B cell (primary cell): ENCODE results near the gene GLIS1. TPM values are rescaled to one million over a fixed set of nuclear protein-coding genes. Genes with fewer than 3 reads are reported as not detected.

Experiments
- ATAC-seq: fragments of 200-7000 bp; cut with Tn5 transposase; one replicate; pipeline ENCODE4 v1.10.0; 2021; ENCODE audit warnings: low read depth, mild to moderate bottlenecking, moderate number of reproducible peaks, moderate library complexity
- CTCF ChIA-PET: fragments of 350-600 bp; sonication (Branson Sonifier 250); formaldehyde crosslinking; loops from one replicate; lab custom pipeline; 2021; ENCODE audit warnings: antibody characterized with exemption, inconsistent platforms; lab: Charles Lee
- POLR2A ChIA-PET: fragments of 350-600 bp; sonication (Branson Sonifier 250); formaldehyde crosslinking; loops from one replicate; lab custom pipeline; 2021; ENCODE audit warnings: antibody characterized with exemption; lab: Charles Lee
- DNase-seq: peaks from one replicate; pipeline ENCODE4 v3.0.0; 2013
- H2AFZ ChIP-seq: 2 replicates; pipeline ENCODE4 v1.6.1; 2012; ENCODE audit warnings: mild to moderate bottlenecking, low read depth, low read length; ENCODE audit not compliant: insufficient read depth, poor library complexity, severe bottlenecking
- H3K27ac ChIP-seq, 2 donors: 1 replicate in 1 of 2; 2 replicates in 1 of 2; pipeline ENCODE4 v1.5.1; 2012 to 2013; ENCODE audit warnings: low read length in 2 of 2, mild to moderate bottlenecking in 2 of 2, moderate library complexity in 1 of 2
- H3K27me3 ChIP-seq, 4 experiments: fragments of 200-600 bp in 1 of 4; sonication (generic) in 1 of 4; replicated peaks in 1 of 4; 1 replicate in 2 of 4; 2 replicates in 2 of 4; pipeline versions ENCODE4 v1.6.1 to v1.7.0; 2013 to 2016; ENCODE audit warnings: low read length in 3 of 4, mild to moderate bottlenecking in 2 of 4, mixed read lengths in 1 of 4, moderate library complexity in 1 of 4; ENCODE audit not compliant: insufficient read depth in 4 of 4, control insufficient read depth in 3 of 4; ENCODE audit errors: control extremely low read depth in 1 of 4
- H3K36me3 ChIP-seq, 2 experiments: replicated peaks in 1 of 2; 1 replicate in 1 of 2; 2 replicates in 1 of 2; pipeline versions ENCODE4 v1.6.1 to v1.7.1; 2013; ENCODE audit warnings: low read length in 1 of 2; ENCODE audit not compliant: insufficient read depth in 2 of 2, control insufficient read depth in 1 of 2; ENCODE audit errors: control extremely low read depth in 1 of 2, extremely low read depth in 1 of 2
- H3K4me1 ChIP-seq, 2 donors: fragments of 200-600 bp in 1 of 2; sonication (generic) in 1 of 2; 1 replicate in 1 of 2; 2 replicates in 1 of 2; pipeline versions ENCODE4 v1.5.1 to v1.6.1; 2013 to 2017; ENCODE audit warnings: low read length in 2 of 2; ENCODE audit not compliant: control insufficient read depth in 2 of 2, insufficient read depth in 2 of 2
- H3K4me2 ChIP-seq: replicated peaks from 2 replicates; pipeline ENCODE3; 2012; ENCODE audit warnings: mild to moderate bottlenecking, low read depth, low read length; ENCODE audit not compliant: poor library complexity, severe bottlenecking
- H3K4me3 ChIP-seq, 5 experiments: fragments of 200-600 bp in 1 of 5; sonication (generic) in 1 of 5; 1 replicate in 3 of 5; 2 replicates in 2 of 5; pipeline versions ENCODE4 v1.5.1 to v1.7.0; 2011 to 2016; ENCODE audit warnings: low read length in 4 of 5, mild to moderate bottlenecking in 4 of 5, low read depth in 2 of 5, control low read depth in 1 of 5, moderate library complexity in 1 of 5; ENCODE audit not compliant: insufficient read depth in 1 of 5; ENCODE audit errors: control extremely low read depth in 1 of 5, extremely low read depth in 1 of 5
- H3K79me2 ChIP-seq: fragments of 200-600 bp; sonication (generic); one replicate; pipeline ENCODE4 v1.6.0; 2016; ENCODE audit warnings: low read length; ENCODE audit not compliant: control insufficient read depth, insufficient read depth
- H3K9ac ChIP-seq: fragments of 200-600 bp; sonication (generic); 2 replicates; pipeline ENCODE4 v1.6.1; 2017; ENCODE audit warnings: mild to moderate bottlenecking, low read length, moderate library complexity
- H3K9me3 ChIP-seq, 3 donors: one replicate each; pipeline versions ENCODE4 v1.6.1 to v1.7.1; 2013; ENCODE audit warnings: low read length in 2 of 3; ENCODE audit not compliant: control insufficient read depth in 2 of 3, insufficient read depth in 1 of 3; ENCODE audit errors: control extremely low read depth in 1 of 3
- H4K20me1 ChIP-seq: 2 replicates; pipeline ENCODE4 v1.6.0; 2012; ENCODE audit warnings: mild to moderate bottlenecking, low read length; ENCODE audit not compliant: insufficient read depth, control insufficient read depth, poor library complexity, severe bottlenecking
- H3K27ac Mint-ChIP-seq: one replicate; pipeline ENCODE4 v1.8.0; 2021; ENCODE audit warnings: mixed read lengths
- H3K27me3 Mint-ChIP-seq: one replicate; pipeline ENCODE4 v1.8.0; 2021; ENCODE audit warnings: mixed read lengths
- H3K4me1 Mint-ChIP-seq: one replicate; pipeline ENCODE4 v1.8.0; 2021; ENCODE audit warnings: mixed read lengths
- H3K4me3 Mint-ChIP-seq: one replicate; pipeline ENCODE4 v1.8.0; 2021; ENCODE audit warnings: mixed read lengths
- H3K9me3 Mint-ChIP-seq: one replicate; pipeline ENCODE4 v1.8.0; 2022; ENCODE audit warnings: mixed read lengths; ENCODE audit not compliant: insufficient read depth
- EZH2 ChIP-seq: IDR thresholded peaks from 2 replicates; pipeline ENCODE4 v1.6.1; 2012; ENCODE audit warnings: borderline replicate concordance, low read depth, mild to moderate bottlenecking, moderate library complexity, low read length; ENCODE audit not compliant: insufficient read depth, poor library complexity, severe bottlenecking
- WGBS: methylation state at CpG from one replicate; pipeline ENCODE4 v1.1.5; 2013; ENCODE audit warnings: missing lambda C conversion rate; ENCODE audit not compliant: insufficient coverage; 5-methylcytosine and 5-hydroxymethylcytosine counted together
- intact Hi-C: fragments of 100-400 bp; cut with micrococcal nuclease; formaldehyde crosslinking; loops from one replicate; pipeline ENCODE4 v1.10.0; 2022
- polyA plus RNA-seq: library from polyadenylated mRNA; depleted of rRNA; stranded (reverse); fragments of >200 nt; gene quantifications from 2 replicates; pipeline ENCODE4 v1.2.3, GENCODE V29; 2012
- total RNA-seq, 2 donors: library from RNA; stranded (reverse); fragments of 120-200 nt in 1 of 2; gene quantifications; 1 replicate in 1 of 2; 2 replicates in 1 of 2; pipeline versions ENCODE4 v1.2.3 to v1.2.4, GENCODE V29; 2013 to 2022
- TF ChIP-seq, protein P1 (sequence below): fragments of 200-600 bp; IDR thresholded peaks from one replicate; pipeline ENCODE4 v1.8.0; 2022; ENCODE audit warnings: antibody characterized with exemption, mild to moderate bottlenecking

GLIS1 gene
- total and polyA plus RNA-seq, 2 donors (not counting 1 experiment from before 2014, with no cell fraction given) = not detected

- no peaks in the 10 kb centered on the region for H3K27me3 ChIP-seq
- no peak overlapping the region for H3K9ac ChIP-seq
- H3K79me2 ChIP-seq = no peaks in the 10 kb centered on the region
- H3K4me2 ChIP-seq = no peak overlapping the region
- no peak overlapping the region for H3K27ac ChIP-seq
- Mint-ChIP-seq H3K9me3 (no peaks in the 10 kb centered on the region), H3K4me1 (no peaks in the 10 kb centered on the region), H3K27ac (no peak overlapping the region), H3K27me3 (no peaks in the 10 kb centered on the region), H3K4me3 (no peak overlapping the region)
- H3K36me3 ChIP-seq = peaks cover 0 to 14% of the 10 kb centered on the region in 2 experiments
- no peak overlapping the region for H3K4me3 ChIP-seq
- H2AFZ ChIP-seq = no peak overlapping the region
- ATAC-seq = no peak
- TF ChIP-seq, protein P1, sequence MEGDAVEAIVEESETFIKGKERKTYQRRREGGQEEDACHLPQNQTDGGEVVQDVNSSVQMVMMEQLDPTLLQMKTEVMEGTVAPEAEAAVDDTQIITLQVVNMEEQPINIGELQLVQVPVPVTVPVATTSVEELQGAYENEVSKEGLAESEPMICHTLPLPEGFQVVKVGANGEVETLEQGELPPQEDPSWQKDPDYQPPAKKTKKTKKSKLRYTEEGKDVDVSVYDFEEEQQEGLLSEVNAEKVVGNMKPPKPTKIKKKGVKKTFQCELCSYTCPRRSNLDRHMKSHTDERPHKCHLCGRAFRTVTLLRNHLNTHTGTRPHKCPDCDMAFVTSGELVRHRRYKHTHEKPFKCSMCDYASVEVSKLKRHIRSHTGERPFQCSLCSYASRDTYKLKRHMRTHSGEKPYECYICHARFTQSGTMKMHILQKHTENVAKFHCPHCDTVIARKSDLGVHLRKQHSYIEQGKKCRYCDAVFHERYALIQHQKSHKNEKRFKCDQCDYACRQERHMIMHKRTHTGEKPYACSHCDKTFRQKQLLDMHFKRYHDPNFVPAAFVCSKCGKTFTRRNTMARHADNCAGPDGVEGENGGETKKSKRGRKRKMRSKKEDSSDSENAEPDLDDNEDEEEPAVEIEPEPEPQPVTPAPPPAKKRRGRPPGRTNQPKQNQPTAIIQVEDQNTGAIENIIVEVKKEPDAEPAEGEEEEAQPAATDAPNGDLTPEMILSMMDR = no peak
- TF ChIP-seq EZH2 = no peak
- intact Hi-C loops = no loop called here
- POLR2A ChIA-PET = no interaction called here
- no peaks in the 10 kb centered on the region for H3K9me3 ChIP-seq
- no CpG with 5 or more reads among the region's 1 CpG for WGBS
- H4K20me1 ChIP-seq = no peaks in the 10 kb centered on the region
- CTCF ChIA-PET = no interaction called here
- H3K4me1 ChIP-seq = no peaks in the 10 kb centered on the region
- DNase-seq = no peak
Observed at GRCh38 chr1:53777272-53777671, 38.3 kb upstream of the GLIS1 start.

DNA sequence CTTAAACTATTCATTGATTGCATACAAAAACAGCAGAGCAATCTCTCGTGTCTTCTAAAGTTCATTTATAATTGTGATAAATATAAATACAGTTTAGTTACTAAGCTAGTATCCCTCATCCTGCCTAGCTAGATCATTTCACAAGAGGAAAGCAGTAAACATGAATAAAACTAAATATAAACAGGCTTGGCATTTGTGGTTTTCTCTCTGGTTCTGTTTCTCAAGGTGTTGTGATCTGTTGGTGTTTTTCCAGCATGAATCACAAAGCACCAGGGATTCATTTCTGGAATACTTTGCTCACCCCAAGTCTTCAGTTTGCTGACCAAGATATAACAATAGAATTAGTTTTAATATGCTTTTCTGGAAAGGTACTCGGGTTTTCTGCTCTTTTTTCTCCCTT is 32.7 kb upstream of the GLIS1 start:
- H3K9me3 ChIP-seq = no peaks in the 10 kb centered on the region
- no peaks in the 10 kb centered on the region for H3K9me3 Mint-ChIP-seq
- H3K4me2 ChIP-seq = no peak overlapping the region
- intact Hi-C loops = no loop called here
- no peak overlapping the region for H3K4me3 Mint-ChIP-seq
- no peaks in the 10 kb centered on the region for H3K4me1 ChIP-seq
- no peaks in the 10 kb centered on the region for H3K27me3 ChIP-seq
- ChIA-PET CTCF (no interaction called here), POLR2A (interaction anchor here (0.6 kb wide), 1 partner anchor 158 kb away, joined by 7 read pairs; no protein-coding TSS in a partner anchor)
- no peaks in the 10 kb centered on the region for H3K79me2 ChIP-seq
- H3K4me3 ChIP-seq = no peak overlapping the region
- TF ChIP-seq, protein P1 = no peak
- TF ChIP-seq EZH2 = no peak
- no peak overlapping the region for H3K27ac Mint-ChIP-seq
- no peak overlapping the region for H3K27ac ChIP-seq
- peaks cover 1 to 12% of the 10 kb centered on the region in 2 experiments for H3K36me3 ChIP-seq
- WGBS = no CpG with 5 or more reads among the region's 2 CpGs
- H4K20me1 ChIP-seq = no peaks in the 10 kb centered on the region
- no peaks in the 10 kb centered on the region for H3K4me1 Mint-ChIP-seq
- no peak for DNase-seq
- H2AFZ ChIP-seq = no peak overlapping the region
- H3K9ac ChIP-seq = no peak overlapping the region
- no peak for ATAC-seq
- no peaks in the 10 kb centered on the region for H3K27me3 Mint-ChIP-seq
